Measurements from ENCODE around the gene SYT2.
"Not testable (repeated sequence)": the region's sequence is repeated elsewhere in the genome, so short reads cannot be mapped to it uniquely, and the experiment has no call there.

The SYT2 gene

DNA sequence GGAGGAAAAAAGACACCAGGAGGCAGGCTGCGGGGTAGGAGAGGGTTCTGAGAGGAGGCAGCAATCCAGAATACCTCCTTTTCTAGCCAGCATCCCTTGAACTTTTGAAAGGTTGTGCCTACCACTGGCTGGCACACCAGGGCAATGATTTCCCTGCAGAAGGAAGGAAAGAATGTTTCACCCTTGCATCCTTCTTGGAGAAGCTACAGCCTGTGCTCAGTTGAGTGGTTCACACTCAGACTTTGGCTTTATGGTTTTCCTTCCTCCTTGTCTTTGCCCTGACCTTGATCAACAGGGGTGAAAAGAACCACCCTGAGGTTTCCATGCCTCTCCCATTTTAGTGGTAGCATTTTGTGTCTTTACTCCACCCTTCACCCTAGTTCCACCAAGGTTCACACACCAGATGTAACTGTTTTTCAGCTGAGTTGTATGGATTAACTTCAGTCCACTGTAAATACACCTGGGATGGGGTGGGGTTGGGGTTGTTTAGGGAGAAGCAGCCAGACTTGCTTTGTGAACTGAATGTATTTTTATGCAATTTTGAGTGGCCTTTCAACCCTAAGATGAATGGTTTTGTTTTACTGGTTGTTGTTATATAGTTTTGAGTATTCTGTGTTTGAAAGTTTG, 122.3 kb downstream of the SYT2 start:
- Histone ChIP-seq H3K4me3 (ENCODE audit: low read length) (no peak overlapping the region), H3K4me1 (ENCODE audit: control insufficient read depth, insufficient read depth, low read length) (peaks cover 48% of the 10 kb centered on the region), H3K9ac (ENCODE audit: low read length) (no peak overlapping the region), H3K36me3 (ENCODE audit: control insufficient read depth, insufficient read depth, low read length, severe bottlenecking) (peaks cover 15% of the 10 kb centered on the region), H3K9me3 (ENCODE audit: control insufficient read depth, low read length) (no peaks in the 10 kb centered on the region), H3K27me3 (replicated peaks; ENCODE audit: control insufficient read depth, insufficient read depth, low read length) (no peaks in the 10 kb centered on the region)
- DNase-seq (ENCODE audit: low read depth), result no peak

DNA sequence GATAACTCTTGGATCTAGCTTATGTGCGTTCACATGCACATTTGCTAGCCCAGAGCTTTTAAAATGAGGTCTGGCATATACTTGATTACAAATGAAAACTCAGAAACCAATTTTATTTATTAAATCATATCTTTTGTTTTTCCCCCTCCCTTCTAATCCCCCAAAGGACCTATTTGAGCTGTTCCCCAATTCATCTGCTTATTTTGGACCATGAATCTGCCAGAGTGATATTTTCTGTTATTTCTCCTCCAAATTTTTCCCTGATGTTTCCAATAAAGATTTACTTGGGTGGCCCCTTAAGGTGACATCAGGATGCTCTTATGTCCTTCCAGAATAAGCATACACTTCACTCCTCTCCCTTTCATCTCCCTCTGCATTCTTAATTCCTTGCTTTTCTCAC, 123.4 kb downstream of the SYT2 start:
- H3K9ac ChIP-seq (ENCODE audit: low read length), result no peak overlapping the region
- H3K9me3 ChIP-seq (ENCODE audit: control insufficient read depth, low read length), result no peaks in the 10 kb centered on the region
- peaks cover 48% of the 10 kb centered on the region for H3K4me1 ChIP-seq (ENCODE audit: control insufficient read depth, insufficient read depth, low read length)
- no peak for DNase-seq (ENCODE audit: low read depth)
- no peak overlapping the region for H3K4me3 ChIP-seq (ENCODE audit: low read length)
- peaks cover 17% of the 10 kb centered on the region for H3K36me3 ChIP-seq (ENCODE audit: control insufficient read depth, insufficient read depth, low read length, severe bottlenecking)
- H3K27me3 ChIP-seq (replicated peaks; ENCODE audit: control insufficient read depth, insufficient read depth, low read length), result no peaks in the 10 kb centered on the region

DNA sequence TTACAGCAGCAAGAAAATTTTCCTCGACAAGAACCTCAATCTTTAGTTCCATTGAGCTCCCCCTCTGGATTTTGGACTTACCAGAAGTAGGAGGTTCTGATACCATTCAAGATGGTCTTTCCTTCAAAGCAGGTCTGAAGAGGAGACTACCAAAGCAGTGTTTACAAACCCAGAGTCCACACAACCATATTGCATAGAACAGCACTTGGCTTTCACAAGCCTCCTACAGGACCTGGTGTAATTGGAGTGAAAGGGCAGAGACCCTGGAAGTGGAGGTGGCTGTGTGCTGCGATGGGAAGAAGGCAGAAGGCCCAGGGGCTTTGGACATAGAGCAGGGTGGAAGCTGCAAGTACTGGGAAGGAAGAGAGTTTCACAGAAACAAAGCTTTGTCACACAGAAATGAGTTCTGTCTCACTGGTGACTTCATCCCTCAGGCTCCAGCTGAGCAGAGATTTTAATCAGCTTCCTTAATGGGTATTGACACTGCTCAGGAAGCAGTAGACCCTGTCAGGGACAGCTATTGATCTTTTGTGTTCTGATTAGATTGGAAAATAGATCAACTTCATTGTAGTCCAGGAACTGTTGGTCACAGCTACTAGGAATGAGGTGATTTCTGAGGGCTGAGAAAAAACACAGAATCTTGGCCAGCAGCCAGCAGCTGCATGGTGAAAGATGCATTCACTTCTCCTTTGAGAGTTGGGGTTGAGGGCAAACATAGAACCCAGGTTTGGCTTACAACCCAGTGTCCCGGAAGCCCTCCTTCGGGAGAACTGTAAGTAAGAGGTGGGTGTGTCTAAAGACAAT, 124.0 kb downstream of the SYT2 start:
- H3K9me3 ChIP-seq (ENCODE audit: control insufficient read depth, low read length), result no peaks in the 10 kb centered on the region
- peak overlapping the region; percentile 28 for H3K9ac ChIP-seq (ENCODE audit: low read length)
- no peak overlapping the region for H3K4me3 ChIP-seq (ENCODE audit: low read length)
- peak; percentile 58 for DNase-seq (ENCODE audit: low read depth)
- peaks cover 48% of the 10 kb centered on the region for H3K4me1 ChIP-seq (ENCODE audit: control insufficient read depth, insufficient read depth, low read length)
- peaks cover 21% of the 10 kb centered on the region for H3K36me3 ChIP-seq (ENCODE audit: control insufficient read depth, insufficient read depth, low read length, severe bottlenecking)
- H3K27me3 ChIP-seq (replicated peaks; ENCODE audit: control insufficient read depth, insufficient read depth, low read length), result no peaks in the 10 kb centered on the region

DNA sequence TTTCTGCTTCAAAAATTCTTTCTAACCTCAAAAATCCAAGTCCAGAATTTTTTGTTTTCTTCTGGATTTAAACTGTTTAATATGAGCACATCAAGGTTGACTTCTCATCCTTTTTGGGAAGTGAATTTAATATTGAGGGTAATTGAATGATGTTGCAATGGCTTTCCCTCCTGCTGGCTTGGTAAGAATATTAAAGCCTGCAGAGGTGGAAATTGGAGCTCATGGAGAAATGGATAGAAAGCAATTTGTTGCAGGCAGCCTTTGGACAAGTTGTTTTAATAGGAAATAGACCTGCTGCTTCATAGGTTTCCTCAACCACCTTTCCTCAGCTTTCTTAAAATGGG, 124.7 kb downstream of the SYT2 start:
- Histone ChIP-seq H3K9me3 (ENCODE audit: control insufficient read depth, low read length) (no peaks in the 10 kb centered on the region), H3K27me3 (replicated peaks; ENCODE audit: control insufficient read depth, insufficient read depth, low read length) (no peaks in the 10 kb centered on the region), H3K4me1 (ENCODE audit: control insufficient read depth, insufficient read depth, low read length) (peaks cover 53% of the 10 kb centered on the region), H3K4me3 (ENCODE audit: low read length) (no peak overlapping the region), H3K36me3 (ENCODE audit: control insufficient read depth, insufficient read depth, low read length, severe bottlenecking) (peaks cover 28% of the 10 kb centered on the region), H3K9ac (ENCODE audit: low read length) (no peak overlapping the region)
- peak; percentile 68 for DNase-seq (ENCODE audit: low read depth)

DNA sequence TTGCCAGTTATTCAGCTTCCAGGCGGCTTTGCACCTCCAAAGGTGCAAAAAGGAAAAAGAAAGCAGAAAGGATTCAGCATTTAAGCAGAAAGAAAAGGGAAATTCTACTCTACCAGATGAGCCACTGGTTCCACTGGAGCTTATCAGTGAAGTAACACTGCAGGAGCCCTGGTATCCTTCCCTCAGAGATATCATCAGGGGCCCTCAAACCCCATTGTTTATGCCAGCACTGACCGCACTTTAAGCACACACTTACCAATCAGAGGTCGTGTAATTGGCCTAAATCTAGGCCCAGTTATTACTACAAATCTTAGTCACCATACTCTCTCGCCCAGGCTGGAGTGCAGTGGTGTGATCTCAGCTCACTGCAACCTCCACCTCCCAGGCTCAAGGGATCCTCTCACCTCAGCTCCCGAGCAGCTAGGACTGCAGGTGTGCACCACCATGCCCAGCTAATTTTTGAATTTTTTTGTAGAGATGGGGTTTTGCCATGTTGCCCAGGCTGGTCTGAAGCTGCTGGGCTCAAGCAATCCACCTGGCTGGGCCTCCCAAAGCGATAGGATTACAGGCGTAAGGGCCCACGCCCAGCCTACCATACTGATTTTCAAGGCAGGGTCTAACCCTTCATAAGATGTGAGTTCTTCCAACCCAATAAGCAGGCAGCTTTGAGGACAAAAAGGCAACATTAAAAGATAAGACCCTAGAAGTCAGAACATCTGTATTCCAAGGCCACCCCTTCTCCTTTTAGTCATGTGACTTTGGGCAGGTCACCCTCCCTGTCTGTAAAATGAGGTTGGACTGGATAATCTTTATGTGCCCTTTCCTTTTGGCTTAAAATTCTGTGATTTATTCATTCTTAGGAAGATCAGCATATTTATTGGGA, 125.3 kb downstream of the SYT2 start:
- Histone ChIP-seq H3K4me3 (ENCODE audit: low read length) (no peak overlapping the region), H3K4me1 (ENCODE audit: control insufficient read depth, insufficient read depth, low read length) (peaks cover 54% of the 10 kb centered on the region), H3K27me3 (replicated peaks; ENCODE audit: control insufficient read depth, insufficient read depth, low read length) (no peaks in the 10 kb centered on the region), H3K9me3 (ENCODE audit: control insufficient read depth, low read length) (no peaks in the 10 kb centered on the region), H3K9ac (ENCODE audit: low read length) (no peak overlapping the region), H3K36me3 (ENCODE audit: control insufficient read depth, insufficient read depth, low read length, severe bottlenecking) (peaks cover 28% of the 10 kb centered on the region)
- DNase-seq (ENCODE audit: low read depth), result no peak

DNA sequence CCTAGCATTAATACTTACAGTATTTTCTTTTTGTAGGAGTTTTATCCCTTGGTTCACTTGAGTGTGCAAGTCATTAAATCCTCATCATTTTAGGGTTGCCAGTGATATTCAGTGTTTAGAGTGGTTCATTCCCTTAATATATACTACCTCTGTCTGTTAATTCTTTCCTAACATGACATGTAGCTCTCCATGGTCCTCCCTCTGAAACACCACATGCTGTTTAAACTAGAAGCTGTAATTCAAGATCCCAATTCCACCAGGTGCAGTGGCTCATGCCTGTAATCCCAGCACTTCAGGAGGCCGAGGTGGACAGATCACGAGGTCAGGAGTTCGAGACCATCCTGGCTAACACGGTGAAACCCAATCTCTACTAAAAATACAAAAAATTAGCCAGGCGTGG, 127.9 kb downstream of the SYT2 start:
- not testable (repeated sequence) for DNase-seq (ENCODE audit: low read depth); H3K4me3 ChIP-seq (ENCODE audit: low read length); H3K27me3 ChIP-seq (replicated peaks; ENCODE audit: control insufficient read depth, insufficient read depth, low read length); H3K9ac ChIP-seq (ENCODE audit: low read length); H3K9me3 ChIP-seq (ENCODE audit: control insufficient read depth, low read length)
- Histone ChIP-seq H3K4me1 (ENCODE audit: control insufficient read depth, insufficient read depth, low read length) (peaks cover 55% of the 10 kb centered on the region), H3K36me3 (ENCODE audit: control insufficient read depth, insufficient read depth, low read length, severe bottlenecking) (peaks cover 28% of the 10 kb centered on the region)

DNA sequence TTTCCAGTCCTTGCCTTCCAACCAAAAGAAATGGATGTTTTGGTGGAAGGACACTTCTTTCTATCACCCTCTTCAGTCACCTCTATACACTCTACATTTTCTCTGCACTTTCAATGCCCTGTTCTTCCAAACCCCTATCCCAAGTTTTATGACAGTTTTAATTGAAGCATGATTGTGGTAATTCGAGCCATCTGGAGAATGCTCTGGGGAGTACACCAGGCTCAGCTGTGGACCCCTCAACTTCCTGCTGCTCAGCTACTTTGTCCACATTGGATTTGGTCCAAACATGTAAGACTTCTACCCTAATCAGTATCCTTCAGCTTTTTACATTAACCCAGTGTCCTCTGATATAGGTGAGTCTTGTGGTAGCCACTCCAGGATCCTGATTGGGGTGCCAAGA, 129.6 kb downstream of the SYT2 start:
- Histone ChIP-seq H3K9me3 (ENCODE audit: control insufficient read depth, low read length) (no peaks in the 10 kb centered on the region), H3K36me3 (ENCODE audit: control insufficient read depth, insufficient read depth, low read length, severe bottlenecking) (peaks cover 28% of the 10 kb centered on the region), H3K9ac (ENCODE audit: low read length) (no peak overlapping the region), H3K4me1 (ENCODE audit: control insufficient read depth, insufficient read depth, low read length) (peaks cover 55% of the 10 kb centered on the region), H3K4me3 (ENCODE audit: low read length) (no peak overlapping the region), H3K27me3 (replicated peaks; ENCODE audit: control insufficient read depth, insufficient read depth, low read length) (no peaks in the 10 kb centered on the region)
- no peak for DNase-seq (ENCODE audit: low read depth)

DNA sequence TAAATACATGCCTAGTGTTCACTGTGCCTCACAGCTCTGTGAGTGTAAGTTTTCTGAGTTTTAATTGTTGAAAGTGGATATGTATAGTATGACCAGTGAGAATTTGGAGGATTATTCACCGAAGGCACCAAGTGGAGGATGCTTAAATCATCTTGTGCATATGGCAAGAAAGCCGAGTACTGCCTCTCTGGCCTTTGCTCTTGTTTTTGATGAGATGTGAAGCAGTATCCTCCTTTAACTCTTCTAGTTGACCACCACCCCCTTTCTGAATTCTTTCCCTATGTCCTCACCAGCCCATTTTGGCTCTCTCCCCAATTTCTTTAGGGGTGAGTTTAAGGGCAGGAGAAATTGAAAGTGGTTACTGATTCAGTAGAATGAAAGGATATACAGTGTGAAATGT, 130.4 kb downstream of the SYT2 start:
- peaks cover 56% of the 10 kb centered on the region for H3K4me1 ChIP-seq (ENCODE audit: control insufficient read depth, insufficient read depth, low read length)
- peaks cover 28% of the 10 kb centered on the region for H3K36me3 ChIP-seq (ENCODE audit: control insufficient read depth, insufficient read depth, low read length, severe bottlenecking)
- H3K4me3 ChIP-seq (ENCODE audit: low read length), result no peak overlapping the region
- H3K9me3 ChIP-seq (ENCODE audit: control insufficient read depth, low read length), result no peaks in the 10 kb centered on the region
- H3K27me3 ChIP-seq (replicated peaks; ENCODE audit: control insufficient read depth, insufficient read depth, low read length), result no peaks in the 10 kb centered on the region
- peak; percentile 85 for DNase-seq (ENCODE audit: low read depth)
- no peak overlapping the region for H3K9ac ChIP-seq (ENCODE audit: low read length)

DNA sequence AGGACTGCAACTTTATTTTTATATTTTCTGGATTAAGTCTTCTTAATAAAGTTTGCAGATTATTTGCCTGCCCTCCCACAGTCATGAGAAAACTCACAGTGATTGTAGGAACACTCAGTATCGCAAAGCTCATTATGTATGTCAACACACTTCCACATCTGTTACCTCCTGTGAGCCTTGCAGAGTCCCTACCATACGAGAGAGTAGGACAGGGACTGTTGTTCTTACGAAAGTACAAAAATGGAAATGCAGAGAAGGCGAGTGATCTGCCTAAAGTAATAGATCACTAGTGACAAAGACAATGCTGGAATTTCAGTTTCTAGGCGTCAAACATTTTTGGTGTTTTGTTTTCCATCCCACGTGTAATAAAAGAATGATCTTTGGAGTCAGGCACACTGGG, 131.7 kb downstream of the SYT2 start:
- peak; percentile 24 for DNase-seq (ENCODE audit: low read depth)
- H3K36me3 ChIP-seq (ENCODE audit: control insufficient read depth, insufficient read depth, low read length, severe bottlenecking), result peaks cover 23% of the 10 kb centered on the region
- no peaks in the 10 kb centered on the region for H3K9me3 ChIP-seq (ENCODE audit: control insufficient read depth, low read length)
- no peak overlapping the region for H3K4me3 ChIP-seq (ENCODE audit: low read length)
- H3K27me3 ChIP-seq (replicated peaks; ENCODE audit: control insufficient read depth, insufficient read depth, low read length), result no peaks in the 10 kb centered on the region
- peaks cover 56% of the 10 kb centered on the region for H3K4me1 ChIP-seq (ENCODE audit: control insufficient read depth, insufficient read depth, low read length)
- H3K9ac ChIP-seq (ENCODE audit: low read length), result no peak overlapping the region

DNA sequence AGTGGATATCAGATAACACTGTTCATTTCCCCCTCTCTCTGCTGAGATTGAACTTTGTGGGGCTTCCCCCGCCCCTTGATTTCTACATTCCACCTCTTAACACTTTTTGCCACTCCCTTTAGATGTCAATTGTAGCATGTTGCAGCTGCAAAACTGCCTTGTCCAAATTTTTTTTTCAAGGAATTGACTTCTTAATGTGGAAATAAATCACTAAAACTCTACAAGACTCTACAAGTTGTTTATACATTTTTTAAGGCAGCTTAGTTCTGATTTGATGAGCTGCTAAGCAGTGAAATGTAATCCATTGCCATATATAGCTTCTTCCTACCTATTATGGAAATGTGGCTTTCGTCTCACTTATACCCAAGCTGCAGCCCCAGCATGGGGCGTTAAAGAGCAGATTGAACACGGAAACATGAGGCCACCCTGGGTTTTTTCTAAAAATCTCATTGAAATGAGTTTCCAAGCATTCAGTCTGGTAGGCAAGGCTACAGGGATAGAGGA, 132.2 kb downstream of the SYT2 start:
- H3K36me3 ChIP-seq (ENCODE audit: control insufficient read depth, insufficient read depth, low read length, severe bottlenecking), result peaks cover 20% of the 10 kb centered on the region
- DNase-seq (ENCODE audit: low read depth), result peak; percentile 59
- H3K9me3 ChIP-seq (ENCODE audit: control insufficient read depth, low read length), result no peaks in the 10 kb centered on the region
- peaks cover 56% of the 10 kb centered on the region for H3K4me1 ChIP-seq (ENCODE audit: control insufficient read depth, insufficient read depth, low read length)
- no peaks in the 10 kb centered on the region for H3K27me3 ChIP-seq (replicated peaks; ENCODE audit: control insufficient read depth, insufficient read depth, low read length)
- no peak overlapping the region for H3K4me3 ChIP-seq (ENCODE audit: low read length)
- no peak overlapping the region for H3K9ac ChIP-seq (ENCODE audit: low read length)

DNA sequence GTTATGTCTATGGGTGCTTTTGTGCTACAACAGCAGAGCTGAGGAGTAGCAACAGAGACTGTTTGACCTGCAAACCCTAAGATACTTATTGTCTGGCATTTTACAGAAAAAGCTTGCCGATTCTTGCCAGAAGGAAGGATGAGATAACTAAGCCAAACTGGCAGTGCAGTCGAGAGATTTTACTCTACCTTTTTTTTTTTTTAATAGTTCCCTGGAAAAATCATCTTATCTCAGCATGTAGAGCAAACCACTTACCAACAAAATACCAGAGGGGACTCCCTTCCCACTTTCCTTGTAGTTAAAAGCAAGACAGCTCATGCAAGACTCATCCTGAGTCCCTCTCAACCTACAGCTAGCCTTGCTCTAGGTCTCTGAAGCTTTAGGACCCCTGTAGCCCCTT, 132.9 kb downstream of the SYT2 start:
- no peaks in the 10 kb centered on the region for H3K27me3 ChIP-seq (replicated peaks; ENCODE audit: control insufficient read depth, insufficient read depth, low read length)
- H3K9me3 ChIP-seq (ENCODE audit: control insufficient read depth, low read length), result no peaks in the 10 kb centered on the region
- peak overlapping the region; percentile 17 for H3K4me3 ChIP-seq (ENCODE audit: low read length)
- peak; percentile 31 for DNase-seq (ENCODE audit: low read depth)
- H3K9ac ChIP-seq (ENCODE audit: low read length), result peak overlapping the region; percentile 21
- H3K4me1 ChIP-seq (ENCODE audit: control insufficient read depth, insufficient read depth, low read length), result peaks cover 56% of the 10 kb centered on the region
- peaks cover 26% of the 10 kb centered on the region for H3K36me3 ChIP-seq (ENCODE audit: control insufficient read depth, insufficient read depth, low read length, severe bottlenecking)

Data from adipocyte (in vitro differentiated cells).